Lung microvascular endothelial cell (primary cell): Measurements from ENCODE around the gene TTLL11. TPM values are rescaled to one million over a fixed set of nuclear protein-coding genes. Genes with fewer than 3 reads are reported as not detected.

Experiments used
- DNase-seq, 2 donors: peaks; one replicate each; pipeline versions ENCODE4 v3.0.0 to v3.0.0-alpha.2; 2010; ENCODE audit warnings: low read depth in 2 of 2
- total RNA-seq: library from RNA; depleted of rRNA; stranded (reverse); fragments of >200 nt; gene quantifications from 2 replicates; pipeline ENCODE4 v1.2.1, GENCODE V29; 2014

The TTLL11 gene
- total RNA-seq: 1.5 and 3.0 TPM in 2 replicates

GRCh38 chr9:122092611-122093506, at the start of gene TTLL11:
Gene TTLL11, minus strand, starts transcription at chr9:122093308. Its CDS starts 160 bp downstream, at chr9:122093148.
- DNase-seq: peak; percentile 96 to 97

GRCh38 chr9:122141671-122142070, 48.6 kb upstream of the TTLL11 start:
- no peak for DNase-seq

- DNase-seq: no peak
Observed at GRCh38 chr9:122140368-122141193, 47.5 kb upstream of the TTLL11 start.

- no peak for DNase-seq
Observed at GRCh38 chr9:122138560-122139268, 45.6 kb upstream of the TTLL11 start.

GRCh38 chr9:122135529-122135859, 42.4 kb upstream of the TTLL11 start:
- DNase-seq: no peak

GRCh38 chr9:122134822-122135528, 41.9 kb upstream of the TTLL11 start:
- peak; percentile 34 to 57 for DNase-seq

GRCh38 chr9:122133984-122134535, 41.0 kb upstream of the TTLL11 start:
- peak in 1 of 2 donors; percentile 84 for DNase-seq

- peak; percentile 57 to 77 for DNase-seq
Observed at GRCh38 chr9:122133263-122133983, 40.3 kb upstream of the TTLL11 start.

GRCh38 chr9:122132539-122132938, 39.4 kb upstream of the TTLL11 start:
- no peak for DNase-seq

- peak in 1 of 2 donors; percentile 27 for DNase-seq
Observed at GRCh38 chr9:122131401-122132001, 38.4 kb upstream of the TTLL11 start.

GRCh38 chr9:122130837-122131236, 37.7 kb upstream of the TTLL11 start:
- DNase-seq: no peak

- no peak for DNase-seq
Observed at GRCh38 chr9:122129969-122130368, 36.9 kb upstream of the TTLL11 start.

GRCh38 chr9:122128969-122129343, 35.8 kb upstream of the TTLL11 start:
- DNase-seq: no peak

GRCh38 chr9:122128007-122128968, 35.2 kb upstream of the TTLL11 start:
- peak; percentile 33 to 38 for DNase-seq

- peak in 1 of 2 donors; percentile 53 for DNase-seq
Observed at GRCh38 chr9:122127396-122127798, 34.3 kb upstream of the TTLL11 start.

- DNase-seq: no peak
Observed at GRCh38 chr9:122126331-122127261, 33.5 kb upstream of the TTLL11 start.
